Glutamatergic neuron (in vitro differentiated cells): ENCODE results near the gene NDUFV1. TPM values are rescaled to one million over a fixed set of nuclear protein-coding genes. Genes with fewer than 3 reads are reported as not detected.

Experiments
- DNase-seq: peaks from one replicate; pipeline ENCODE4 v3.0.0; 2022
- H3K27ac Mint-ChIP-seq: one replicate; pipeline ENCODE4 v1.8.0; 2020; ENCODE audit warnings: mild to moderate bottlenecking, mixed read lengths, inconsistent platforms; ENCODE audit not compliant: unreplicated experiment
- H3K27me3 Mint-ChIP-seq: one replicate; pipeline ENCODE4 v1.8.0; 2020; ENCODE audit warnings: mild to moderate bottlenecking, moderate library complexity, mixed read lengths, inconsistent platforms; ENCODE audit not compliant: unreplicated experiment
- H3K36me3 Mint-ChIP-seq: one replicate; pipeline ENCODE4 v1.8.0; 2020; ENCODE audit warnings: mild to moderate bottlenecking, mixed read lengths, inconsistent platforms; ENCODE audit not compliant: unreplicated experiment
- H3K4me1 Mint-ChIP-seq: one replicate; pipeline ENCODE4 v1.8.0; 2020; ENCODE audit warnings: mild to moderate bottlenecking, low read depth, mixed read lengths, inconsistent platforms; ENCODE audit not compliant: unreplicated experiment
- H3K4me3 Mint-ChIP-seq: one replicate; pipeline ENCODE4 v1.8.0; 2020; ENCODE audit warnings: mild to moderate bottlenecking, mixed read lengths, inconsistent platforms; ENCODE audit not compliant: unreplicated experiment
- H3K9me3 Mint-ChIP-seq: one replicate; pipeline ENCODE4 v1.8.0; 2020; ENCODE audit warnings: mild to moderate bottlenecking, moderate library complexity, mixed read lengths, inconsistent platforms; ENCODE audit not compliant: unreplicated experiment
- total RNA-seq: library from RNA; stranded (reverse); fragmentation: NEBNext Ultra II Directional; extraction: Animal tissue kit (Norgen Biotek cat#: 25700); gene quantifications from one replicate; pipeline ENCODE4 v1.2.1, GENCODE V29; 2021; ENCODE audit not compliant: unreplicated experiment
- TF ChIP-seq, protein P1 (sequence below): fragments of 200-600 bp; sonication (generic); IDR thresholded peaks from one replicate; pipeline ENCODE4 v1.5.0; 2021; ENCODE audit not compliant: partially characterized antibody, unreplicated experiment

NDUFV1 gene
- total RNA-seq, 1 donor from 2014 or later = 216 TPM

DNA sequence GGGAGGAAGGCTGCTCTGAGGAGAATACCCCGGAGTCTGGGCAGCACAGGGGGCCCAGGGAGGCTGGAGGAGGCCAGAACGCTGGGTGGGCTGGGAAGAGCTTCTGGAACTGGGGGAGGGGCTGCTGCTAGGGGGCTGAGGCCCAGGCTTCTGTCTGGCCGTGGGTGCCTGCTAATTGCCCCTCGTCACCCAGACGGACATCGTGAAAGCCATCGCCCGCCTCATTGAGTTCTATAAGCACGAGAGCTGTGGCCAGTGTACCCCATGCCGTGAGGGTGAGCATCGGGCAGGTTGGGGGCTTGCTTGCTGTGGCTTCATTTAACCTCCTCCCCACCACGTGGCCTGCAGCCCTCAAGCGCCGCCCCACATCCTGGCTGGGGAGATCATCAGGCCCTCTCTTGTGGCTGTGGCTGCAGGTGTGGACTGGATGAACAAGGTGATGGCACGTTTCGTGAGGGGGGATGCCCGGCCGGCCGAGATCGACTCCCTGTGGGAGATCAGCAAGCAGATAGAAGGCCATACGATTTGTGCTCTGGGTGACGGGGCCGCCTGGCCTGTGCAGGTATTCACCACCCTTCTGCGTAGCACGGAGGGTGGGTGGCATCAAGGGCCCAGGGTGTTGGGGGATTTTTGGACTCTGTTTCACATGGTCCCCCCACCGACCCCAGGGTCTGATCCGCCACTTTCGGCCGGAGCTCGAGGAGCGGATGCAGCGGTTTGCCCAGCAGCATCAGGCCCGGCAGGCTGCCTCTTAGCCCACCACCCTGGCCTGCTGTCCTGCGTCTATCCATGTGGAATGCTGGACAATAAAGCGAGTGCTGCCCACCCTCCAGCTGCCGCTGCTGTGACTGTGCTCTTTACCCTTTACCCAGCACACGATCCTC, 5.2 kb downstream of the NDUFV1 start:
- Mint-ChIP-seq H3K27ac (no peak overlapping the region), H3K4me1 (no peaks in the 10 kb centered on the region), H3K27me3 (peaks cover 2% of the 10 kb centered on the region), H3K4me3 (no peak overlapping the region), H3K36me3 (no peaks in the 10 kb centered on the region), H3K9me3 (peaks cover 3% of the 10 kb centered on the region)
- no peak for DNase-seq
- TF ChIP-seq, protein P1, sequence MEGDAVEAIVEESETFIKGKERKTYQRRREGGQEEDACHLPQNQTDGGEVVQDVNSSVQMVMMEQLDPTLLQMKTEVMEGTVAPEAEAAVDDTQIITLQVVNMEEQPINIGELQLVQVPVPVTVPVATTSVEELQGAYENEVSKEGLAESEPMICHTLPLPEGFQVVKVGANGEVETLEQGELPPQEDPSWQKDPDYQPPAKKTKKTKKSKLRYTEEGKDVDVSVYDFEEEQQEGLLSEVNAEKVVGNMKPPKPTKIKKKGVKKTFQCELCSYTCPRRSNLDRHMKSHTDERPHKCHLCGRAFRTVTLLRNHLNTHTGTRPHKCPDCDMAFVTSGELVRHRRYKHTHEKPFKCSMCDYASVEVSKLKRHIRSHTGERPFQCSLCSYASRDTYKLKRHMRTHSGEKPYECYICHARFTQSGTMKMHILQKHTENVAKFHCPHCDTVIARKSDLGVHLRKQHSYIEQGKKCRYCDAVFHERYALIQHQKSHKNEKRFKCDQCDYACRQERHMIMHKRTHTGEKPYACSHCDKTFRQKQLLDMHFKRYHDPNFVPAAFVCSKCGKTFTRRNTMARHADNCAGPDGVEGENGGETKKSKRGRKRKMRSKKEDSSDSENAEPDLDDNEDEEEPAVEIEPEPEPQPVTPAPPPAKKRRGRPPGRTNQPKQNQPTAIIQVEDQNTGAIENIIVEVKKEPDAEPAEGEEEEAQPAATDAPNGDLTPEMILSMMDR = no peak

DNA sequence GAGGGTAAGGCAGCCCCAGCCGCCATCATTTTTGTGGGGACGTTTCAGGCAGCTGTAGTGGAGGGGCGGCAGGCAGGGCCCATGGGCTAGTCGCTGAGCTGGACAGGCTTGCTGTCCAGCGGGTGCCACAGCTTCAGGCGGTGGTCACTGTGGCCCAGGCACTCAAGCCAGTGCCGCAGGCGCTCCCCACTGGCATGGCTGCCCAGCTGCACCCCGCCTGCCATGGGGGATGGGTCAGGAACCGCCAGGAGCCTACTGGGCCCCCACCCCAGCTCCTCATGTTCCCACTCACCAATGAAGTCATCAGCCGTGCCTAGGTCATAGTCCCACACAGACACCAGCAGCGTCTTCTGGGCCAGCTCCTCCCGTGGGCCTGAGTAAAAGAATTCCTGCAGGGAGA, 6.0 kb downstream of the NDUFV1 start:
- Mint-ChIP-seq H3K36me3 (no peaks in the 10 kb centered on the region), H3K4me3 (no peak overlapping the region), H3K27ac (no peak overlapping the region), H3K4me1 (no peaks in the 10 kb centered on the region), H3K27me3 (peaks cover 6% of the 10 kb centered on the region), H3K9me3 (peaks cover 2% of the 10 kb centered on the region)
- no peak for DNase-seq
- TF ChIP-seq, protein P1 = no peak

DNA sequence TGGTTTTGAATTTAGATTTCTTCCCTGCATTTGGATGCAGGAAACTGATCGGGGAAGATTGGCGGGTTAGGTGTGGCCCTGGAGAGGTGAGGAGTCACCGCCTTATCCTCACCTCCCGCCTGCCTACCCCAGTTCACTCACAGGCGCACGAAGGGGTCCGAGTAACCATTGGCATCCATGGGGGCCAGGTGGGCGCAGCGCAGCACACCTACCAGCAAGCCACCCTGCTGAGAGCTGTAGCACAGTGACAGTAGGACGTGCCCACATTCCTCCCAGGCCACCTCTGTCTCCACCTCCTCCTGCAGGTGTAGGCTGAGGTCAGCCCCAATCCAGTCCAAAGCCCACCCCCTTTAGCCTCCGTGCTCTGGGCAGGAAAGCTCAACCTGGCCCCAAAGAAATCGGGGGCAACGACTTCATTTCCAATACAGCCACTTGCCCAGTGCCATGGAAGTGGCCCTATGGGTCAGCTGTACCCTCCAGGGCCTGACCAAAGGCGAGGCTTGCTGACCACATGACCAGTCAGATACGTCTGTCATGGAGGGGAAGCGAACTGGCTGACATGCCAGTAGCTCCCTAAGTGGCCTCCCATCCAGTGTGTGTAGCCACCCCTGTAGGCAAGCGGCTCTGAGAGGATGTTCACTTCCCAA, 6.7 kb downstream of the NDUFV1 start:
- H3K27me3 Mint-ChIP-seq = peaks cover 6% of the 10 kb centered on the region
- H3K9me3 Mint-ChIP-seq = peaks cover 2% of the 10 kb centered on the region
- H3K4me3 Mint-ChIP-seq = no peak overlapping the region
- H3K27ac Mint-ChIP-seq = no peak overlapping the region
- no peaks in the 10 kb centered on the region for H3K4me1 Mint-ChIP-seq
- TF ChIP-seq, protein P1 = no peak
- H3K36me3 Mint-ChIP-seq = no peaks in the 10 kb centered on the region
- no peak for DNase-seq

DNA sequence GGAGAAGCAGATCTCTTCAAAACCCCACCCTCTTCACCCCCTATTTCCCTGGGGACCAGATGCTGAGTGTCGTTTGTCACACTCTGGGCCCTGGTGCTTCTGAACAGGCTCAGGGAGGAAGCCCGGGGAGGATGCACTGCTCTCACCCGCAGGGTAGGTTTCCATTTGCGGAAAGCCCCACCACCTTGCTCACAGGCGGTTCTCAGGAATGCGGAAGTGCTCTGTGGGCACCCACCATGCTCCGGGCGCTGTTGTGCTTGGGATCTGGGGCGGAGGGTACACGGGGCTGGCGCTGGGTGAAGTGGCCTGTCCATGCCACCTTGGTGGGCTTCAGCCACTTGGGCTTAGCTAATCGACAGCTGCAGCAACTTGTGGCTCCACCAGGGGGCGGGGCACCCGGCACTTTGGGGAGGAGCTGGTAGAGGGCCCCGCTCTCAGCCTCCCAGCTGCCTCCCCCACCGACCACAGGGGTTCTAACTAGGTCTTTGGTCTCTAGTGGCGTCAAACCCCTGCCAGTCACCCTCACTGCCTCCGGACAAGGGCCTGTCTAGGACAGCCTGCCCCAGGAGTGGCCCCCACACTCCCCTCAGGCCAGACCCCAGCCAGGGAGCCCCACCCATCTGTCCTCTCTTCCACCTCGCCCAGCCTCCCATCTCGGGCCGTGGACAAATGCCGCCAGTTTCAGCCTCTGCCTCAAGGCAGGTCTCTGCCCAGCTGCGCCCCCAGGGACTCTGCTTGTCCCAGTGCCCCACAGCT, 7.4 kb downstream of the NDUFV1 start:
- H3K27me3 Mint-ChIP-seq = peaks cover 6% of the 10 kb centered on the region
- H3K9me3 Mint-ChIP-seq = peaks cover 2% of the 10 kb centered on the region
- no peak overlapping the region for H3K27ac Mint-ChIP-seq
- H3K4me1 Mint-ChIP-seq = no peaks in the 10 kb centered on the region
- no peaks in the 10 kb centered on the region for H3K36me3 Mint-ChIP-seq
- no peak overlapping the region for H3K4me3 Mint-ChIP-seq
- TF ChIP-seq, protein P1 = peak; percentile 85
- DNase-seq = peak; percentile 80
